Glutamatergic neuron (in vitro differentiated cells): ENCODE measurements around the gene TUBE1. TPM values are rescaled to one million over a fixed set of nuclear protein-coding genes. Genes with fewer than 3 reads are reported as not detected.

Experiments
- DNase-seq: peaks from one replicate; pipeline ENCODE4 v3.0.0; 2022
- H3K27ac Mint-ChIP-seq: one replicate; pipeline ENCODE4 v1.8.0; 2020; ENCODE audit warnings: mild to moderate bottlenecking, mixed read lengths, inconsistent platforms; ENCODE audit not compliant: unreplicated experiment
- H3K27me3 Mint-ChIP-seq: one replicate; pipeline ENCODE4 v1.8.0; 2020; ENCODE audit warnings: mild to moderate bottlenecking, moderate library complexity, mixed read lengths, inconsistent platforms; ENCODE audit not compliant: unreplicated experiment
- H3K36me3 Mint-ChIP-seq: one replicate; pipeline ENCODE4 v1.8.0; 2020; ENCODE audit warnings: mild to moderate bottlenecking, mixed read lengths, inconsistent platforms; ENCODE audit not compliant: unreplicated experiment
- H3K4me1 Mint-ChIP-seq: one replicate; pipeline ENCODE4 v1.8.0; 2020; ENCODE audit warnings: mild to moderate bottlenecking, low read depth, mixed read lengths, inconsistent platforms; ENCODE audit not compliant: unreplicated experiment
- H3K4me3 Mint-ChIP-seq: one replicate; pipeline ENCODE4 v1.8.0; 2020; ENCODE audit warnings: mild to moderate bottlenecking, mixed read lengths, inconsistent platforms; ENCODE audit not compliant: unreplicated experiment
- H3K9me3 Mint-ChIP-seq: one replicate; pipeline ENCODE4 v1.8.0; 2020; ENCODE audit warnings: mild to moderate bottlenecking, moderate library complexity, mixed read lengths, inconsistent platforms; ENCODE audit not compliant: unreplicated experiment
- total RNA-seq: library from RNA; stranded (reverse); fragmentation: NEBNext Ultra II Directional; extraction: Animal tissue kit (Norgen Biotek cat#: 25700); gene quantifications from one replicate; pipeline ENCODE4 v1.2.1, GENCODE V29; 2021; ENCODE audit not compliant: unreplicated experiment
- TF ChIP-seq, protein P1 (sequence below): fragments of 200-600 bp; sonication (generic); IDR thresholded peaks from one replicate; pipeline ENCODE4 v1.5.0; 2021; ENCODE audit not compliant: partially characterized antibody, unreplicated experiment

The TUBE1 gene
- total RNA-seq, 1 donor from 2014 or later, result 18.4 TPM

DNA sequence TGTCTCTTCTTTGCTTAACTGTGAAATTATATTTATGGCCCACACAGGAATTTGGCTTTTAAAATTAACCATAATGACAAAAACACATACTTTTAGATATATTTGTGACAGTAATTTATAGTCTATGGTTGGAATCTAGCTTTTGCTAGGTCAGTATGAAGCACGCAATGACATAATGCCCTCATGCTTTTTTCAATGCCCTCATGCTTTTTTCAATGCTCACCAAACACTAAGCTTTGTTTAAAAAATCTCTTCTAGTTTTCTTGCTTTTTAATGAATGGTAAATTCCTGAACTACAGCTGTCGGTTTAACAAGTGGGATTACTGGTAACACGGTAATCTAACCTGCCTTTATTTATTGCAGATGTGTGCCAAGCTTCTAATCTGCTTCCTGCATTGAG lies 20.7 kb downstream of the TUBE1 start:
- Mint-ChIP-seq H3K27me3 (no peaks in the 10 kb centered on the region), H3K9me3 (no peaks in the 10 kb centered on the region), H3K36me3 (no peaks in the 10 kb centered on the region), H3K4me3 (no peak overlapping the region), H3K4me1 (no peaks in the 10 kb centered on the region), H3K27ac (no peak overlapping the region)
- TF ChIP-seq, protein P1, sequence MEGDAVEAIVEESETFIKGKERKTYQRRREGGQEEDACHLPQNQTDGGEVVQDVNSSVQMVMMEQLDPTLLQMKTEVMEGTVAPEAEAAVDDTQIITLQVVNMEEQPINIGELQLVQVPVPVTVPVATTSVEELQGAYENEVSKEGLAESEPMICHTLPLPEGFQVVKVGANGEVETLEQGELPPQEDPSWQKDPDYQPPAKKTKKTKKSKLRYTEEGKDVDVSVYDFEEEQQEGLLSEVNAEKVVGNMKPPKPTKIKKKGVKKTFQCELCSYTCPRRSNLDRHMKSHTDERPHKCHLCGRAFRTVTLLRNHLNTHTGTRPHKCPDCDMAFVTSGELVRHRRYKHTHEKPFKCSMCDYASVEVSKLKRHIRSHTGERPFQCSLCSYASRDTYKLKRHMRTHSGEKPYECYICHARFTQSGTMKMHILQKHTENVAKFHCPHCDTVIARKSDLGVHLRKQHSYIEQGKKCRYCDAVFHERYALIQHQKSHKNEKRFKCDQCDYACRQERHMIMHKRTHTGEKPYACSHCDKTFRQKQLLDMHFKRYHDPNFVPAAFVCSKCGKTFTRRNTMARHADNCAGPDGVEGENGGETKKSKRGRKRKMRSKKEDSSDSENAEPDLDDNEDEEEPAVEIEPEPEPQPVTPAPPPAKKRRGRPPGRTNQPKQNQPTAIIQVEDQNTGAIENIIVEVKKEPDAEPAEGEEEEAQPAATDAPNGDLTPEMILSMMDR, result no peak
- no peak for DNase-seq

DNA sequence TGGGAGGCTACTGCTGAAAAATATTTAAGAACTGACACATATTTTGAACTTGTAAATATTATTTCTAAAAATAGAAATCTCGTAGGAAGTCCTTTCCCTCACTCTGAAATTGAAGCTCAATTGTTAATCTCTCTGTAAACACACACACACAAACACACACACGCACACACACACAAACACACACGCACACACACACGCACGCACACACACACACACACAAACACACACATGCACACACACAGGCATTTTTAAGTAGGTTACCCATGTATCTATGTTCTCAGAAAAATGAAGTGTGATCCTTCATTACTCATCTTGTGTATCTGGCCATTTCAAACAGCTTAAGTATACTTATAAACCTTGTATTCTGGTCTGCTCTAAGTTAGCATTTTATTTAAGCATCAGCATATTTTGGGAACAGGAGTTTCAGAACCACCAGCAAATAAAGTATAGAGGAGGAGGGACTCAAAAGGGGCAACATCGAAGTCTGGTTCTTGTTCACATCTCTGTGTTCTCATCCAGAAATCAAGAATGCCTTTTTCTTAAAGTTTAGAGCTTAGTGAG lies 21.8 kb downstream of the TUBE1 start:
- no peaks in the 10 kb centered on the region for H3K9me3 Mint-ChIP-seq
- H3K27me3 Mint-ChIP-seq, result no peaks in the 10 kb centered on the region
- TF ChIP-seq, protein P1, result no peak
- no peak overlapping the region for H3K27ac Mint-ChIP-seq
- H3K4me1 Mint-ChIP-seq, result no peaks in the 10 kb centered on the region
- DNase-seq, result no peak
- H3K36me3 Mint-ChIP-seq, result no peaks in the 10 kb centered on the region
- no peak overlapping the region for H3K4me3 Mint-ChIP-seq

DNA sequence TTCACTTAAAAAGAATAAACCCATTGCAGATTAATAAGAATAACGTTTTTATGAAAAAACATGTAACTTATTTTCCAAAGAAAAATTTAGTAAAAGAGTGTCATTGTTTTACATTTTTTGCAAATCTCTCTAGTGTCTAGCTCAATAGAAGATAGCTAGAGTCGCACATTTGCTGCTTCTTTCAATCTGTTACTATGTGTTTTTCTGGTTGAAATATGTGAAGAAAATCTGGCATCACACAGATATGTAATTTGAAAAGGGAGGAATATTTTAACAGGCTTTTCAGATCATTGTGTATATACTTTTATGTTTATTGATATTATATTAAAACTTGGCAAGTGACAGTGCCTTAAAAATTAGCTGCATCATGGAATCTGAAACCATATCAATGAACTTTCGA lies 24.3 kb downstream of the TUBE1 start:
- H3K4me3 Mint-ChIP-seq, result no peak overlapping the region
- H3K27ac Mint-ChIP-seq, result no peak overlapping the region
- no peaks in the 10 kb centered on the region for H3K36me3 Mint-ChIP-seq
- TF ChIP-seq, protein P1, result no peak
- H3K9me3 Mint-ChIP-seq, result no peaks in the 10 kb centered on the region
- H3K27me3 Mint-ChIP-seq, result no peaks in the 10 kb centered on the region
- no peaks in the 10 kb centered on the region for H3K4me1 Mint-ChIP-seq
- DNase-seq, result no peak

DNA sequence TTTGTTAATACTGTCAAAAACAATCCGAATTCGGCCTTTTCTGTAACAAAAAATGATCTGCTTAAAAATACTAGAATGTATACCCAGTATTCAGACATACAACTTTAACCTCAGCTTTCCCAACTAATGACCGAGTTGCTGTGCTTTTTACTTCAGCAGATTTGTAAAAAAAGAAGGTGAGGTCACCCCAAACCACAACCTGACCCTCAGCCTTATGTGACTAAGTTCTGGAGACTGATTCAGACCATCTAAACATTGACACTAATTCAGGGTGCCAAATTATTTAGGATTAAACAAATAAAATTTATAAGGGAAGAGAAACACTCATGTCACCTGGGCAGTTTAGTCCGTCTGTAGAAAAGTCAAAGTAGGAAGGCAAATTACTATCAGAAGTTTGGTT lies 25.7 kb downstream of the TUBE1 start:
- Mint-ChIP-seq H3K4me3 (no peak overlapping the region), H3K36me3 (no peaks in the 10 kb centered on the region), H3K9me3 (no peaks in the 10 kb centered on the region), H3K27ac (no peak overlapping the region), H3K27me3 (no peaks in the 10 kb centered on the region), H3K4me1 (no peaks in the 10 kb centered on the region)
- TF ChIP-seq, protein P1, result no peak
- DNase-seq, result no peak

DNA sequence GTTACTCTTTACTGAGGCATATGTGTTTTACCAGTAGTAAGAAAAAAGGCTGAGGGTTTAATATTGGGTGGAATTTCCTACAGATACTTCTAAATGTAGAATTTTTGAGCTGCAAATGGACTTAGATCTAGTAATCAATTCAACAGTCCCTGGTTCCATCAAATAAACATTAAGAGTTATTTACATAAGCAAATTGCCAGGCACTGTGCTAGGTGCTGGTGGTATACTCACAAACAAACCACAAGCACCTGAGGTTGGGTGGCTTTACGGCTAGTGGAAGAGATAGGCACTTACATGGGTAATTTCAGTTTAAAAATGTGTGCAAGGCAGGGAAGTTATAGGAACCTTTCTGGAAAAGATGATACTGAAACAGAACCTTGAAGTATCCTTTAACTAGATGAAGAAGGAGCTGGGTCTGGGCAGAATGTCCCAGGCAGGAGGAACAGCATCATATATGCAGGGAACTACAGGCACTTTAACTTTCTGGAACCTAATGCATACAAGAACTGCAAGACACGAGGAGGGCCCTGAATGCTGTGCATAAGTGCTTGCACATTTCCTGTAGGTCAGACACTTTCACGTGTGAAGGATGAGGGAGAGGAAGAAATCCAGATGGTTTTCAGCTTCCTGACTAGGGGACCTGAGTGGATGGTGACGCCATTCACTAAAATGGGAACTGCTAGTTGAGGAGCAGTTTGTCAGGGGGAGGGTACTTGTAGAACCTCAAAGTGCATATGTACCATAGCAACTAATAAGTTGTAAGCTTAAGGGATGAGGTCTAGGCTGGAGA lies 28.8 kb downstream of the TUBE1 start:
- TF ChIP-seq, protein P1, result no peak
- H3K36me3 Mint-ChIP-seq, result no peaks in the 10 kb centered on the region

More for the DNA sequence above, 28.8 kb downstream of the TUBE1 start:
- DNase-seq, result no peak
- no peak overlapping the region for H3K4me3 Mint-ChIP-seq
- no peaks in the 10 kb centered on the region for H3K4me1 Mint-ChIP-seq
- no peaks in the 10 kb centered on the region for H3K27me3 Mint-ChIP-seq
- no peak overlapping the region for H3K27ac Mint-ChIP-seq
- H3K9me3 Mint-ChIP-seq, result no peaks in the 10 kb centered on the region
